ENCODE results near the gene ST6GAL2.

ST6GAL2 gene

GRCh38 chr2:106849253-106849652 lies 36.7 kb downstream of the ST6GAL2 start:
- TF ChIP-seq TEAD4 (IDR thresholded peaks at IDR 0.05) = no peak

GRCh38 chr2:106847366-106847765 lies 38.6 kb downstream of the ST6GAL2 start:
- TF ChIP-seq FOXM1 (IDR thresholded peaks at IDR 0.05; ENCODE audit: borderline replicate concordance, low read depth) = no peak
- TF ChIP-seq TEAD4 (IDR thresholded peaks at IDR 0.05) = no peak
- no peak for TF ChIP-seq TAF1 (IDR thresholded peaks at IDR 0.05; ENCODE audit: low read depth)
- no peak for TF ChIP-seq REST (IDR thresholded peaks at IDR 0.05; ENCODE audit: low read depth)
- no peak for TF ChIP-seq MAX (IDR thresholded peaks at IDR 0.05)
- TF ChIP-seq RAD21 (IDR thresholded peaks at IDR 0.05; ENCODE audit: low read depth) = no peak
- no peak for TF ChIP-seq YY1 (IDR thresholded peaks at IDR 0.05; ENCODE audit: low read depth)
- no peak for TF ChIP-seq CREB1 (IDR thresholded peaks at IDR 0.05; ENCODE audit: low read depth)
- no peak for TF ChIP-seq EP300 (IDR thresholded peaks at IDR 0.05; ENCODE audit: borderline replicate concordance)
- TF ChIP-seq ZBTB7A (IDR thresholded peaks at IDR 0.05; ENCODE audit: low read depth) = no peak
- TF ChIP-seq CEBPB (IDR thresholded peaks at IDR 0.05) = no peak
- no peak for TF ChIP-seq NFIC (IDR thresholded peaks at IDR 0.05)
- TF ChIP-seq EGR1 (IDR thresholded peaks at IDR 0.05) = no peak
- TF ChIP-seq USF1 (IDR thresholded peaks at IDR 0.05) = no peak
- TF ChIP-seq TCF12 (IDR thresholded peaks at IDR 0.05; ENCODE audit: low read depth) = no peak

- no peak for TF ChIP-seq YY1 (IDR thresholded peaks at IDR 0.05; ENCODE audit: low read depth)
- TF ChIP-seq EP300 (IDR thresholded peaks at IDR 0.05; ENCODE audit: borderline replicate concordance) = no peak
- no peak for TF ChIP-seq MAX (IDR thresholded peaks at IDR 0.05)
- TF ChIP-seq USF1 (IDR thresholded peaks at IDR 0.05) = no peak
- no peak for TF ChIP-seq CREB1 (IDR thresholded peaks at IDR 0.05; ENCODE audit: low read depth)
- TF ChIP-seq TCF12 (IDR thresholded peaks at IDR 0.05; ENCODE audit: low read depth) = no peak
- TF ChIP-seq TAF1 (IDR thresholded peaks at IDR 0.05; ENCODE audit: low read depth) = no peak
- no peak for TF ChIP-seq NFIC (IDR thresholded peaks at IDR 0.05)
- no peak for TF ChIP-seq EGR1 (IDR thresholded peaks at IDR 0.05)
- TF ChIP-seq TEAD4 (IDR thresholded peaks at IDR 0.05) = no peak
- TF ChIP-seq REST (IDR thresholded peaks at IDR 0.05; ENCODE audit: low read depth) = no peak
- no peak for TF ChIP-seq FOXM1 (IDR thresholded peaks at IDR 0.05; ENCODE audit: borderline replicate concordance, low read depth)
- TF ChIP-seq RAD21 (IDR thresholded peaks at IDR 0.05; ENCODE audit: low read depth) = no peak
- no peak for TF ChIP-seq CEBPB (IDR thresholded peaks at IDR 0.05)
- no peak for TF ChIP-seq ZBTB7A (IDR thresholded peaks at IDR 0.05; ENCODE audit: low read depth)
These were observed 40.3 kb downstream of the ST6GAL2 start for GRCh38 chr2:106845716-106846115.

GRCh38 chr2:106843910-106844250 lies 42.1 kb downstream of the ST6GAL2 start:
- TF ChIP-seq USF1 (IDR thresholded peaks at IDR 0.05) (no peak), TEAD4 (IDR thresholded peaks at IDR 0.05) (no peak), CREB1 (IDR thresholded peaks at IDR 0.05; ENCODE audit: low read depth) (no peak), TAF1 (IDR thresholded peaks at IDR 0.05; ENCODE audit: low read depth) (no peak), YY1 (IDR thresholded peaks at IDR 0.05; ENCODE audit: low read depth) (no peak), TCF12 (IDR thresholded peaks at IDR 0.05; ENCODE audit: low read depth) (no peak), NFIC (IDR thresholded peaks at IDR 0.05) (no peak), CEBPB (IDR thresholded peaks at IDR 0.05) (no peak)

GRCh38 chr2:106843001-106843909 lies 42.7 kb downstream of the ST6GAL2 start:
- TF ChIP-seq EP300 (IDR thresholded peaks at IDR 0.05; ENCODE audit: borderline replicate concordance) (no peak), RAD21 (IDR thresholded peaks at IDR 0.05; ENCODE audit: low read depth) (no peak), ZBTB7A (IDR thresholded peaks at IDR 0.05; ENCODE audit: low read depth) (no peak), FOXM1 (IDR thresholded peaks at IDR 0.05; ENCODE audit: borderline replicate concordance, low read depth) (no peak), CEBPB (IDR thresholded peaks at IDR 0.05) (no peak)

Measured in Ishikawa (cell line).